GM18505 (cell line): ENCODE data around the gene UBE2G2.

Experiments used
- ATAC-seq: cut with Tn5 transposase; IDR thresholded peaks from one replicate; pipeline ENCODE4 v1.9.1; 2021; ENCODE audit not compliant: unreplicated experiment
- POLR2A ChIP-seq: IDR thresholded peaks from 4 replicates; pipeline ENCODE4 v1.6.1; 2011; ENCODE audit warnings: borderline replicate concordance; ENCODE audit not compliant: insufficient read depth, insufficient read length; ENCODE audit errors: extremely low read depth

Gene UBE2G2

DNA sequence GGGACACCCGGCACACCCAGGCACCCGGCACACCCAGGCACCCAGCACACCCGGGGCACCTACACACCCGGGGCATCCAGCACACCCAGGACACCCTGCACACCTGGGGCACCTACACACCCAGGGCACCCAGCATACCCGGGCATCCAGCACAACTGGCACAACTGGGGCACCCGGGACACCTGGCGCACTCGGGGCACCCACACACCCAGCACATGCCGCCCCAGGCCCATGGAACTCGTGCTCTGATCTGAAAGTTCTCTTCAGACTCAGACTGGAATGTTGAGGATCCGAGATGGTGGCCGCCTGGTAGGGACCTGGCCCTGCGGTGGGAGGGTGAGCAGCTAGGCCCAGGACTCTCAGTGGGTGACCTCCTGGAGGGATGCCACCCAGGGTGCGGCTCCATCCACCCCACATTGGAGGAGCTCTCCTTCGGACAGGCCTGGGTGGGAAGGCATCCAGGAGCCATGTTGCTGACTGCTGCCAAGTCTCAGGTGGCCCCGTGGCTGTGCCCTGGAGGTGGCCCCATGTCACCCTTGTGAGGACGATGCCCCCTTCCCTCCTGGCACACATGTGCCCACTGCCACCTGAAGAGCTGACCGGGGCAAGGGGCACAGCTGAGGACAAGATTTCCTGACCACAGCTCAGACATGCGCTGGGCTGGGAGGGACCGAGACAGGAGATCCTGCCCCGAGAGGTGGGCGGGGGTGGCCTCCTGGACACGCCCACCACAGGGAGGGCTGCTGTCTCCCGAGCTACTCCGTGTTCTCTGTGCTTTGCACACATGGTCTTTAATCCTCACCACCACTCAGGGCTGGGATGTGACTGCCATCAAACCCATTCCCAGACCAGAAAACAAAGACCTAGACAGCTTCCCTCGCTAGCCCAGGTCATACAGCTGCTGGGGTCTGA is 37.0 kb downstream of the UBE2G2 start:
- no peak for TF ChIP-seq POLR2A
- no peak for ATAC-seq

DNA sequence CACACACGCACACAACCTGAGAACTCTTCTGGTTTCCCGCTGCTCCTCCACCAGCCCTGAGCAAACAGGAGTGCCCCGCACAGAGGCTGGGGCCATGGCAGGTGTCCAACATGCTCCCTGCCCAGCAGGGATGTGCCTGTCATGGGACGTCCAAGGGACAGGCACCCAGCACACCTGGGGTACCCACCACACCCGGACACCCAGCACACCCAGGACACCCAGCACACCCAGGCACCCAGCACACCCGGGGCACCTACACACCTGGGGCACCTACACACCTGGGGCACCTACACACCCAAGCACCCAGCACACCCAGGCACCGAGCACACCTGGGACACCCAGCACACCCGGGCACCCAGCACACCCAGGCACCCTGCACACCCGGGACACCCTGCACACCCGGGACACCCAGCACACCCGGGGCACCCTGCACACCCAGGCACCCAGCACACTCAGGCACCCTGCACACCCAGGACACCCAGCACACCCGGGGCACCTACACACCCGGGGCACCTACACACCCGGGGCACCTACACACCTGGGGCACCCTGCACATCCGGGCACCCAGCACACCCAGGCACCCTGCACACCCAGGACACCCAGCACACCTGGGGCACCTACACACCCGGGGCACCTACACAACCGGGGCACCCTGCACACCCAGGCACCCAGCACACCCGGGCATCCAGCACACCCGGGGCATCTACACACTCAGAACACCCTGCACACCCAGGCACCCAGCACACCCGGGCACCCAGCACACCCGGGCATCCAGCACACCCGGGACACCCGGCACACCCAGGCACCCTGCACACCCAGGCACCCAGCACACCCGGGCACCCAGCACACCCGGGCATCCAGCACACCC is 37.9 kb downstream of the UBE2G2 start:
- ATAC-seq: no peak
- TF ChIP-seq POLR2A: no peak

GRCh38 chr21:44763050-44763378 is 38.6 kb downstream of the UBE2G2 start:
- ATAC-seq: no peak
- TF ChIP-seq POLR2A: no peak

DNA sequence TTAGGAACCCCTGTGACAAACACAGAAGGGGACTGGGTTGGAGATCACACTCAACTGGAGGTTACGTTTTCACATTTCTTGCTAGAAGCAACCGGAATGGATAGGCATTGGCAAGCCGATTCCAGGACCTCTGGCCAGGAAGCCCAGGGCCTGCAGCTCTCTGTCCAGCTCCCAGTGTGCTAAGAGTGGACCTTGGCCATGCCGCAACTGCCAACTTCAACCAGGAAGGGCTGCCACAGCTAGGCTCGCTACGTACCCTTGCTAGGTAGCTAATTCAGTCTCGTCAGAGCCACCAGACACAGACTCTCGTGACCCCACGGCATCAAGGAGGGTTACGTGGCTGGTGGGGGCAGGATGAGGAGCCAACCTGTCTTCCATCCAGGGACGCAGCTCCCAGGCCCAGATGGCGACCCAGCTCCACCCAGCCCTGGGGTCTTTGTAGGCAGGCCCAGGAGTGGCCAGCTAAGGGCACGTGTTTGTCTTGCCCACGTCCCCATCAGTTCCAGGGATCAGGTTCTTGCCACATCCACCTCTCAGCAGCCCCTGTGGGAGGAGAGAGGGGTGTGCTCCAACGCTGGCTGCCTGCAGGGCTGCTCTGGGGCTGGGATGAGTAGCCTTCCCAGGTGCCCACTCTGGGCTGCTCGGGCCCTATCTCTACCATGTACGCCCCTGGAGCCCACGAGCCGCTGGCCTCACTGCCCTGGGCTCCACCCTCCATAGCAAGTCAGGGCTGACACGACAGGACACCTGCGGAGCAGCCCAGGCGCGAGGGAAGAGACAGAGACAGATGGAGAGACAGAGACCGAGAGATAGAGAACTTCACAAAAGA is 39.2 kb downstream of the UBE2G2 start:
- no peak for TF ChIP-seq POLR2A
- ATAC-seq: no peak

GRCh38 chr21:44761747-44762208 is 39.8 kb downstream of the UBE2G2 start:
- ATAC-seq: no peak
- no peak for TF ChIP-seq POLR2A

GRCh38 chr21:44761011-44761729 is 40.5 kb downstream of the UBE2G2 start:
- ATAC-seq: no peak
- TF ChIP-seq POLR2A: no peak

- no peak for ATAC-seq
- TF ChIP-seq POLR2A: no peak
These were observed 41.2 kb downstream of the UBE2G2 start for GRCh38 chr21:44760376-44760775.

GRCh38 chr21:44759628-44760285 is 41.9 kb downstream of the UBE2G2 start:
- no peak for ATAC-seq
- no peak for TF ChIP-seq POLR2A

DNA sequence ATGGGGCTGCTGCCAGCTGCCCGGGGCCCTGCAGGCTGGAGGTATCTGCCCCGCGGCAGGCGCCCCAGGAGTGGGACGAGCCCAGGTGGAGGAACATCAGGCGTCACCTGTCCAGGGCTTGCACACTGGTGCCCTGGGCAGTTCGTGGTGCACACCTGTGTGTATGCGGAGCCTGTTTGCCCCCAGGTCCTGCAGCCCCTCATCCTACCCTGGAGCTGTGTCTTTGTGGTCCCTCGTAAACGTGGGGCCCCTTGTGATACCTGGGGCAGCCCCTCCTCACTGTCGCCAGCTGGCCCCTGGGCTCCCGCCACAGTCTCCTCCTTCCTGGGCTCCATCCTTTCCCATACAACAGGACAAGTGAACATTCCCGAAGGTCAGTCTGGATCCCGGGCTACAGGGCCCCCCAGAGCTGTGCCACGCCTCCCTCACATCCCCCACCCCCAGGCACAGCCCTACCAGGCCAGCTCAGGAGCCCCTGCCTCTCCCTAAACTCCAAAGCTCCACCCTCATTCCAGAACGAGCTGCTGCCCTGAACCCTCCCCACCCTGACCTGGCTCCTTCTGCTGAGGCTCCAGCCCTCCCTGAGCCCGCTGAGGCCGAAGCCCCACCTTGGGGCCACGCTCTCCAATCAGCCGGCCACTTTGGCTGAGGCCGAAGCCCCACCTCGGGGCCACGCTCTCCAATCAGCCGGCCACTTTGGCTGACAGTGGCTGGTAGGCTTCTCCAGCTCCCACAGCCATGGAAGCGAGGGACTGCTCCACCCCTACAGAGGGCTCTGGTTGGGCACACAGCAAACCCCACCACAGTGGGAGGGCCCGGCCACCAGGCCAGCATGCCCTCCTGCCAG is 42.6 kb downstream of the UBE2G2 start:
- ATAC-seq: no peak
- TF ChIP-seq POLR2A: no peak

GRCh38 chr21:44758141-44758561 is 43.5 kb downstream of the UBE2G2 start:
- no peak for TF ChIP-seq POLR2A
- no peak for ATAC-seq

- TF ChIP-seq POLR2A: no peak
- no peak for ATAC-seq
These were observed 43.9 kb downstream of the UBE2G2 start for GRCh38 chr21:44757731-44758130.

DNA sequence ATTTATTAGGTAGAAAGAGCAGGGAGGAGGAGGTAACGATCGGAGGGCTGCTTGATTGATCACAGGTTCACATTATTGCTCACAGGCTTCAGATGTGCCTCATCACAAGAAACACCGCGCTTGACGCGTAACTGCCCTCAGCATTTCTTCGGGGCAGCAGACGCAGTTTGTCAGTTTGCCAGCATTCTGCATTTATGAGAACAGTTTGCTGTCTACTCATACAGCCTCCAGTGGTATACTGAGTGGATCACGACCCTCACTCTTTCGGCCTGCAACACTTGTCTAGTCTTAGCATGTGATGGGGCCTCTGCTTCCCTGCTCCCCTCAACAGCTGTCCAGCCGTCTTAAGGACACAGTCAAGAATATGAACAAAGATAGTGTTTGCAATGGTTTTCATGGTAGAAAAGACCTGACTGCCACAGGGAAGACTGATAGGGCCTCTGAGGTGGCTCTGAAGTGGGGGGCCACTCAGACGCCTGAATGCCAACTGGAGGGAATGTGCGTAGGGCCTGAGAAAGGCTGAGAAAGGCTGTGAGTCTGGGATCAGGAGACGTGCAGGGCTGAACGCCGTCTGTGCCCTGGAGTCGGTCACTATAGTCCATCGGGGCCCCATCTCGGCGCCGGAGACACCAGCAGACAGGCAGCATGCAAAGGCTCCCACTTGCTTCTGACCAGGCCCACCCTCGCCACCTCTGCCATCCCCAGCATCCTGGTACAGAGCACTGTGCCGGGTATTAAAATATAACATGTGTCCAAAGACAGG is 45.0 kb downstream of the UBE2G2 start:
- TF ChIP-seq POLR2A: no peak

More for the DNA sequence above, 45.0 kb downstream of the UBE2G2 start:
- ATAC-seq: no peak
